ENCODE measurements around the gene ATP2A3. TPM values are rescaled to one million over a fixed set of nuclear protein-coding genes. Genes with fewer than 3 reads are reported as not detected.

Gene ATP2A3
- total and polyA plus RNA-seq, 4 experiments from 2014 or later = 34.4 to 177 (median 123) TPM

GRCh38 chr17:3879591-3880417, 84.4 kb downstream of the ATP2A3 start:
- Histone ChIP-seq H3K27ac (ENCODE audit: low read depth, low read length) (no peak overlapping the region), H3K4me1 (ENCODE audit: insufficient read depth, low read length) (no peaks in the 10 kb centered on the region), H3K36me3 (ENCODE audit: insufficient read depth, low read length) (no peaks in the 10 kb centered on the region), H3K27me3 (ENCODE audit: insufficient read depth, low read length) (no peaks in the 10 kb centered on the region), H3K9me3 (ENCODE audit: control insufficient read depth in 1 of 2, low read length in 2 of 2) (no peaks in the 10 kb centered on the region), H3K4me3 (ENCODE audit: low read length in 2 of 2) (no peak overlapping the region)
- H3K4me3 Mint-ChIP-seq = no peak overlapping the region
- CTCF ChIA-PET (ENCODE audit: partially characterized antibody) = interaction anchor here (0.7 to 1.1 kb wide), 2 partner anchors 34 to 85 kb away, joined by 3 to 6 read pairs; no protein-coding TSS in a partner anchor
- intact Hi-C loops (cut with micrococcal nuclease) = no loop called here
- no peaks in the 10 kb centered on the region for H3K9me3 Mint-ChIP-seq
- peak overlapping the region in 1 of 7 donors; percentile 60 for H3K27ac Mint-ChIP-seq
- peaks cover 0 to 1% (median 0%) of the 10 kb centered on the region in 4 donors for H3K4me1 Mint-ChIP-seq
- DNase-seq = no peak
- no peaks in the 10 kb centered on the region for H3K27me3 Mint-ChIP-seq
- POLR2A ChIA-PET (ENCODE audit: partially characterized antibody) = no interaction called here
- peaks cover 13 to 16% of the 10 kb centered on the region in 2 donors for H3K36me3 Mint-ChIP-seq

DNA sequence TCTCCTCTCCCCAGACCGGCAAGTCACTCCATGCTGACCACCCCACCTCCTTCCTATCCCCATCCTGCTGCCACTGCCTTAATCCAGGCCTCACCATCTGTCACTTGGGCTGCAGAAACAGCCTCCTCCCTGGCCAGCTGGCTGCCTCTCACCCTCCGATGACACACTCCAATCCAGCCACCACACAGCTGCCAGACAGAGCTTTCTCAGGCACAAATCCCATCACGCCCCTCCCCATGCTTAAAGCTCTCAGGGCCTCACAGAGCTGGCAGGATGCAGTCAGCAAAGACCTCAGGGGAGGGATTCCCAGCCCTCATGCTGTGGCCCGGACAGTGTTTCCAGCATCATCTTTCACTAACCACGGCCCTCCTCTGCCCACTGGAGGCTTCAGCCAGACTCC, 85.1 kb downstream of the ATP2A3 start:
- no peak overlapping the region for H3K4me3 ChIP-seq (ENCODE audit: low read length in 2 of 2)
- no peak overlapping the region for H3K4me3 Mint-ChIP-seq
- peaks cover 13 to 15% of the 10 kb centered on the region in 2 donors for H3K36me3 Mint-ChIP-seq
- no peak overlapping the region for H3K27ac Mint-ChIP-seq
- ChIA-PET CTCF (ENCODE audit: partially characterized antibody) (interaction anchor here (0.8 to 1.1 kb wide), 3 partner anchors 15 to 35 kb away, joined by 3 to 6 read pairs (median 3); no protein-coding TSS in a partner anchor), POLR2A (ENCODE audit: partially characterized antibody) (no interaction called here)
- H3K9me3 ChIP-seq (ENCODE audit: control insufficient read depth in 1 of 2, low read length in 2 of 2) = no peaks in the 10 kb centered on the region
- H3K4me1 ChIP-seq (ENCODE audit: insufficient read depth, low read length) = no peaks in the 10 kb centered on the region
- no peaks in the 10 kb centered on the region for H3K4me1 Mint-ChIP-seq
- no peaks in the 10 kb centered on the region for H3K36me3 ChIP-seq (ENCODE audit: insufficient read depth, low read length)
- H3K27me3 ChIP-seq (ENCODE audit: insufficient read depth, low read length) = no peaks in the 10 kb centered on the region
- DNase-seq = no peak
- no peak overlapping the region for H3K27ac ChIP-seq (ENCODE audit: low read depth, low read length)
- H3K27me3 Mint-ChIP-seq = no peaks in the 10 kb centered on the region
- H3K9me3 Mint-ChIP-seq = no peaks in the 10 kb centered on the region
- intact Hi-C loops (cut with micrococcal nuclease) = no loop called here

DNA sequence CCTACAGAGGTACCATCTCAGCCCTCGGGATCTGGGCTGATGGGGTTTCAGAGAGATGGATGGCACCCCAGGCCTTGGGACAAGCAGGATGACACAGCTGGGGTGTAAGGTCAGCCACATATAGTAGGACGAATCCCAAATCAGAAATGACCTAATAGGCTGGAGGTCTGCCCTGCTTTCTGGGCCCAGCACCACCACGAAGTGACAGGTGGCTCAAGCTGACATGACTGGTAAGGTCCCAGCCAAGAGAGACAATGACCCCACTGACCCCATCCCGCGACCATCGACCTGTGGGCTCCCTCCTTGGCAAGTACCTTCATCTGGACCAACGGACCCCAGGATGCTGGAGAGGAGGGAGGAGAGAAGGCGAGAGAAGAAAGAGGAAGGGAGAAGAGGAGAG, 87.0 kb downstream of the ATP2A3 start:
- Histone ChIP-seq H3K4me1 (ENCODE audit: insufficient read depth, low read length) (no peaks in the 10 kb centered on the region), H3K36me3 (ENCODE audit: insufficient read depth, low read length) (no peaks in the 10 kb centered on the region), H3K27ac (ENCODE audit: low read depth, low read length) (no peak overlapping the region), H3K4me3 (ENCODE audit: low read length in 2 of 2) (no peak overlapping the region), H3K9me3 (ENCODE audit: control insufficient read depth in 1 of 2, low read length in 2 of 2) (no peaks in the 10 kb centered on the region), H3K27me3 (ENCODE audit: insufficient read depth, low read length) (no peaks in the 10 kb centered on the region)
- CTCF ChIA-PET (ENCODE audit: partially characterized antibody) = no interaction called here
- Mint-ChIP-seq H3K27ac (no peak overlapping the region), H3K36me3 (peaks cover 17 to 20% of the 10 kb centered on the region in 2 donors), H3K27me3 (no peaks in the 10 kb centered on the region), H3K4me1 (no peaks in the 10 kb centered on the region), H3K4me3 (no peak overlapping the region), H3K9me3 (no peaks in the 10 kb centered on the region)
- intact Hi-C loops (cut with micrococcal nuclease) = no loop called here
- POLR2A ChIA-PET (ENCODE audit: partially characterized antibody) = no interaction called here
- DNase-seq = no peak

- Mint-ChIP-seq H3K4me1 (no peaks in the 10 kb centered on the region), H3K36me3 (peaks cover 17 to 21% of the 10 kb centered on the region in 2 donors), H3K4me3 (no peak overlapping the region)
Observed at GRCh38 chr17:3875317-3875716, 88.9 kb downstream of the ATP2A3 start.

More at GRCh38 chr17:3875317-3875716, 88.9 kb downstream of the ATP2A3 start:
- H3K27me3 Mint-ChIP-seq = no peaks in the 10 kb centered on the region
- Histone ChIP-seq H3K27ac (ENCODE audit: low read depth, low read length) (no peak overlapping the region), H3K36me3 (ENCODE audit: insufficient read depth, low read length) (no peaks in the 10 kb centered on the region), H3K9me3 (ENCODE audit: control insufficient read depth in 1 of 2, low read length in 2 of 2) (no peaks in the 10 kb centered on the region), H3K4me1 (ENCODE audit: insufficient read depth, low read length) (no peaks in the 10 kb centered on the region), H3K4me3 (ENCODE audit: low read length in 2 of 2) (no peak overlapping the region), H3K27me3 (ENCODE audit: insufficient read depth, low read length) (no peaks in the 10 kb centered on the region)
- peak overlapping the region in 1 of 7 donors; percentile 46 for H3K27ac Mint-ChIP-seq
- intact Hi-C loops (cut with micrococcal nuclease) = no loop called here
- no peak for DNase-seq
- CTCF ChIA-PET (ENCODE audit: partially characterized antibody) = interaction anchor here (1.2 kb wide), 1 partner anchor 37 kb away, joined by 3 read pairs; no protein-coding TSS in a partner anchor
- no peaks in the 10 kb centered on the region for H3K9me3 Mint-ChIP-seq
- POLR2A ChIA-PET (ENCODE audit: partially characterized antibody) = no interaction called here

Other genes with a start within 250 kb of the ATP2A3 start
- under 1 TPM; 0.28 to 0.41 TPM for gene HASPIN, start 240.5 kb downstream of the ATP2A3 start, total RNA-seq
- under 1 TPM in 1 of 2 donors, not detected in 1; 0.29 TPM for gene HASPIN, start 240.5 kb downstream of the ATP2A3 start, polyA plus RNA-seq
- 10 to 100 TPM; 17.2 to 18.7 TPM for gene ITGAE, start 163.2 kb downstream of the ATP2A3 start, total RNA-seq
- 10 to 100 TPM; 36.6 to 43.6 TPM for gene ITGAE, start 163.2 kb downstream of the ATP2A3 start, polyA plus RNA-seq
- gene NCBP3, start 118.2 kb downstream of the ATP2A3 start, total RNA-seq = 10 to 100 TPM; 48.5 to 66.7 TPM
- 10 to 100 TPM in 1 of 2 donors, 1 to 10 TPM in 1; 7.7 to 15.8 TPM for gene NCBP3, start 118.2 kb downstream of the ATP2A3 start, polyA plus RNA-seq
- 1 to 10 TPM; 3.5 TPM for gene CAMKK1, start 71.4 kb downstream of the ATP2A3 start, total RNA-seq
- 1 to 10 TPM in 1 of 2 donors, under 1 TPM in 1; 0.18 to 2.6 TPM for gene CAMKK1, start 71.4 kb downstream of the ATP2A3 start, polyA plus RNA-seq
- gene P2RX1, start 48.0 kb downstream of the ATP2A3 start, total RNA-seq = not detected
- gene P2RX1, start 48.0 kb downstream of the ATP2A3 start, polyA plus RNA-seq = not detected
- gene ZZEF1, start 178.6 kb upstream of the ATP2A3 start, total RNA-seq = 100 to 1,000 TPM; 109 to 116 TPM
- 1 to 10 TPM; 1.1 to 9.2 TPM for gene ZZEF1, start 178.6 kb upstream of the ATP2A3 start, polyA plus RNA-seq
- 10 to 100 TPM in 1 of 2 experiments, 1 to 10 TPM in 1; 9.0 to 10.5 TPM for gene CYB5D2, start 178.8 kb upstream of the ATP2A3 start, total RNA-seq
- 10 to 100 TPM; 13.1 to 19.9 TPM for gene CYB5D2, start 178.8 kb upstream of the ATP2A3 start, polyA plus RNA-seq